HG03108 (cell line): ENCODE results near the gene FRS2.
"Not testable (repeated sequence)": the region's sequence is repeated elsewhere in the genome, so short reads cannot be mapped to it uniquely, and the experiment has no call there.

Experiments used
- ATAC-seq: cut with Tn5 transposase; IDR thresholded peaks from one replicate; pipeline ENCODE4 v1.9.1; 2021; ENCODE audit warnings: moderate library complexity; ENCODE audit not compliant: unreplicated experiment

FRS2 gene

GRCh38 chr12:69575346-69575745, 105.2 kb downstream of the FRS2 start:
- ATAC-seq = no peak

- ATAC-seq = no peak
Measured at GRCh38 chr12:69578283-69578682, 108.1 kb downstream of the FRS2 start.

- ATAC-seq = no peak
Measured at GRCh38 chr12:69579029-69579428, 108.8 kb downstream of the FRS2 start.

GRCh38 chr12:69580074-69580473, 109.9 kb downstream of the FRS2 start:
- no peak for ATAC-seq

GRCh38 chr12:69583203-69583602, 113.0 kb downstream of the FRS2 start:
- no peak for ATAC-seq

- ATAC-seq = peak; percentile 98
Measured at GRCh38 chr12:69585189-69586062, 115.2 kb downstream of the FRS2 start, which contains the start of gene CCT2. Gene CCT2, plus strand, starts transcription at chr12:69585459. Its CDS starts 63 bp downstream, at chr12:69585522.

- no peak for ATAC-seq
Measured at GRCh38 chr12:69588527-69588926, 118.3 kb downstream of the FRS2 start.

GRCh38 chr12:69589082-69589481, 118.9 kb downstream of the FRS2 start:
- no peak for ATAC-seq

- no peak for ATAC-seq
Measured at GRCh38 chr12:69595689-69596088, 125.5 kb downstream of the FRS2 start.

GRCh38 chr12:69598174-69598753, 128.1 kb downstream of the FRS2 start:
- ATAC-seq = no peak

- no peak for ATAC-seq
Measured at GRCh38 chr12:69600804-69601203, 130.6 kb downstream of the FRS2 start.

- no peak for ATAC-seq
Measured at GRCh38 chr12:69601962-69602685, 131.9 kb downstream of the FRS2 start.

- no peak for ATAC-seq
Measured at GRCh38 chr12:69602954-69603353, 132.8 kb downstream of the FRS2 start.

GRCh38 chr12:69603556-69603955, 133.4 kb downstream of the FRS2 start:
- not testable (repeated sequence) for ATAC-seq

GRCh38 chr12:69604275-69604674, 134.1 kb downstream of the FRS2 start:
- ATAC-seq = not testable (repeated sequence)

- no peak for ATAC-seq
Measured at GRCh38 chr12:69608114-69608513, 137.9 kb downstream of the FRS2 start.

- ATAC-seq = no peak
Measured at GRCh38 chr12:69610126-69610525, 139.9 kb downstream of the FRS2 start.

- no peak for ATAC-seq
Measured at GRCh38 chr12:69610729-69611128, 140.5 kb downstream of the FRS2 start, which contains the start of gene LRRC10. Gene LRRC10, minus strand, starts transcription at chr12:69610907. Its CDS starts 69 bp downstream, at chr12:69610838.

GRCh38 chr12:69613351-69613750, 143.2 kb downstream of the FRS2 start:
- ATAC-seq = no peak

GRCh38 chr12:69616025-69616424, 145.8 kb downstream of the FRS2 start:
- no peak for ATAC-seq

GRCh38 chr12:69619050-69619449, 148.9 kb downstream of the FRS2 start:
- ATAC-seq = no peak
